CD4-positive, alpha-beta T cell (primary cell): Measurements from ENCODE around the gene LDLRAD4. TPM values are rescaled to one million over a fixed set of nuclear protein-coding genes. Genes with fewer than 3 reads are reported as not detected.

Experiments
- ATAC-seq: fragments of 200-7000 bp; cut with Tn5 transposase; one replicate; pipeline ENCODE4 v1.10.0; 2022; ENCODE audit warnings: mild to moderate bottlenecking; ENCODE audit not compliant: poor library complexity
- CTCF ChIA-PET: fragments of 350-600 bp; sonication (Branson Sonifier 250); formaldehyde crosslinking; loops from one replicate; lab custom pipeline; 2021; ENCODE audit warnings: antibody characterized with exemption, inconsistent platforms; lab: Charles Lee
- POLR2A ChIA-PET: fragments of 350-600 bp; sonication (Branson Sonifier 250); formaldehyde crosslinking; loops from one replicate; lab custom pipeline; 2021; ENCODE audit warnings: antibody characterized with exemption, inconsistent platforms; lab: Charles Lee
- DNase-seq, 14 experiments: peaks; one replicate each; pipeline ENCODE4 v3.0.0-alpha.2; 2013 to 2020; ENCODE audit warnings: mixed read lengths in 2 of 14
- H3K27ac ChIP-seq, 2 donors: one replicate each; pipeline versions ENCODE4 v1.5.1 to v1.7.0; 2013; ENCODE audit warnings: low read length in 2 of 2, low read depth in 1 of 2, mild to moderate bottlenecking in 1 of 2
- H3K27me3 ChIP-seq, 2 experiments: 1 replicate in 1 of 2; 2 replicates in 1 of 2; pipeline versions ENCODE4 v1.6.1 to v1.7.0; 2013; ENCODE audit warnings: low read length in 2 of 2, control low read depth in 1 of 2, mild to moderate bottlenecking in 1 of 2, moderate library complexity in 1 of 2; ENCODE audit not compliant: insufficient read depth in 2 of 2, control insufficient read depth in 1 of 2
- H3K36me3 ChIP-seq: one replicate; pipeline ENCODE4 v1.6.1; 2013; ENCODE audit warnings: low read length, control low read depth; ENCODE audit not compliant: insufficient read depth
- H3K4me1 ChIP-seq: one replicate; pipeline ENCODE4 v1.6.1; 2013; ENCODE audit warnings: low read length, control low read depth; ENCODE audit not compliant: insufficient read depth
- H3K4me3 ChIP-seq: one replicate; pipeline ENCODE4 v1.5.1; 2013; ENCODE audit warnings: mild to moderate bottlenecking, low read length, moderate library complexity
- H3K9me3 ChIP-seq, 2 experiments: 1 replicate in 1 of 2; 2 replicates in 1 of 2; pipeline versions ENCODE4 v1.6.1 to v1.7.0; 2013; ENCODE audit warnings: low read length in 2 of 2, mild to moderate bottlenecking in 2 of 2, control low read depth in 1 of 2, moderate library complexity in 1 of 2; ENCODE audit not compliant: control insufficient read depth in 1 of 2, insufficient read depth in 1 of 2
- H3K27ac Mint-ChIP-seq: one replicate; pipeline ENCODE4 v1.8.0; 2020; ENCODE audit warnings: mixed read lengths
- H3K27me3 Mint-ChIP-seq: one replicate; pipeline ENCODE4 v1.8.0; 2021; ENCODE audit warnings: mixed read lengths
- H3K36me3 Mint-ChIP-seq: one replicate; pipeline ENCODE4 v1.8.0; 2021; ENCODE audit warnings: low read depth, mixed read lengths
- H3K4me1 Mint-ChIP-seq: one replicate; pipeline ENCODE4 v1.8.0; 2021; ENCODE audit warnings: low read depth, mixed read lengths
- H3K4me3 Mint-ChIP-seq: one replicate; pipeline ENCODE4 v1.8.0; 2020; ENCODE audit warnings: mild to moderate bottlenecking, mixed read lengths
- H3K9me3 Mint-ChIP-seq: one replicate; pipeline ENCODE4 v1.8.0; 2020; ENCODE audit warnings: mixed read lengths
- intact Hi-C, 2 experiments: fragments of 100-400 bp; cut with DNase I in 1 of 2; cut with micrococcal nuclease in 1 of 2; formaldehyde crosslinking; loops; one replicate each; pipeline versions ENCODE4 v1.15.1 to v1.9.0; 2023 to 2025; cut with DNase I, micrococcal nuclease
- total RNA-seq, 174 experiments: library from RNA in 2 of 174; stranded (reverse) in 2 of 174; gene quantifications; one replicate each; pipeline ENCODE4 v1.2.3 and lab custom pipeline; 2021 to 2026
- TF ChIP-seq, protein P1 (sequence below): fragments of 200-600 bp; IDR thresholded peaks from one replicate; pipeline ENCODE4 v1.8.0; 2022; ENCODE audit warnings: antibody characterized with exemption, mild to moderate bottlenecking

Gene LDLRAD4
- total RNA-seq, 2 experiments from 2014 or later = 51.9 to 52.7 TPM

DNA sequence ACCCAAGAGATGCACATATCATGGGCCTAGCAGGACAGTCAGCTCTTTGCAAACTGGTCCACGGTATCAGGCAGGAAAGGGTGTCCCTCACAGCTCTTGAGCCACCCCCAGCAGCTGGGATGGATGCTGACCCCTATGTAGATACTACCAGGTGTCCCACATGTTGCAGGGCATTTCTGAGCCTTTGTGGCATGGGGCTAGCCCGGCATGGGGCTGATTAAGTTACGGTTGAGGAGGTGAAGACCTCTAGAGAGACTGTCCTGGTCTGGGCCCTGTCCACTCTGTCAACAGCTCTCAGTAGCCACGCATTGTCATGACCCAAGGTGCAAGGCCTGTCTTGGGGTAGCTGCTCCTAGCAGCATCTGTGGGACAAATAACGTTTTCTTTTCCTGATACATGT, 6.7 kb downstream of the LDLRAD4 start:
- H3K4me1 ChIP-seq = peaks cover 6% of the 10 kb centered on the region
- no peaks in the 10 kb centered on the region for H3K36me3 ChIP-seq
- no peaks in the 10 kb centered on the region for H3K9me3 ChIP-seq
- H3K27me3 ChIP-seq = no peaks in the 10 kb centered on the region
- Mint-ChIP-seq H3K4me3 (no peak overlapping the region), H3K9me3 (no peaks in the 10 kb centered on the region), H3K4me1 (peaks cover 22% of the 10 kb centered on the region), H3K27me3 (no peaks in the 10 kb centered on the region), H3K27ac (no peak overlapping the region), H3K36me3 (no peaks in the 10 kb centered on the region)
- POLR2A ChIA-PET = no interaction called here
- ATAC-seq = no peak
- no peak overlapping the region for H3K4me3 ChIP-seq
- intact Hi-C loops = loop anchor here in 1 of 2 experiments (10.0 kb wide), 1 partner anchor 90 kb away; no protein-coding TSS in a partner anchor
- no peak overlapping the region for H3K27ac ChIP-seq
- no peak for DNase-seq
- TF ChIP-seq, protein P1, sequence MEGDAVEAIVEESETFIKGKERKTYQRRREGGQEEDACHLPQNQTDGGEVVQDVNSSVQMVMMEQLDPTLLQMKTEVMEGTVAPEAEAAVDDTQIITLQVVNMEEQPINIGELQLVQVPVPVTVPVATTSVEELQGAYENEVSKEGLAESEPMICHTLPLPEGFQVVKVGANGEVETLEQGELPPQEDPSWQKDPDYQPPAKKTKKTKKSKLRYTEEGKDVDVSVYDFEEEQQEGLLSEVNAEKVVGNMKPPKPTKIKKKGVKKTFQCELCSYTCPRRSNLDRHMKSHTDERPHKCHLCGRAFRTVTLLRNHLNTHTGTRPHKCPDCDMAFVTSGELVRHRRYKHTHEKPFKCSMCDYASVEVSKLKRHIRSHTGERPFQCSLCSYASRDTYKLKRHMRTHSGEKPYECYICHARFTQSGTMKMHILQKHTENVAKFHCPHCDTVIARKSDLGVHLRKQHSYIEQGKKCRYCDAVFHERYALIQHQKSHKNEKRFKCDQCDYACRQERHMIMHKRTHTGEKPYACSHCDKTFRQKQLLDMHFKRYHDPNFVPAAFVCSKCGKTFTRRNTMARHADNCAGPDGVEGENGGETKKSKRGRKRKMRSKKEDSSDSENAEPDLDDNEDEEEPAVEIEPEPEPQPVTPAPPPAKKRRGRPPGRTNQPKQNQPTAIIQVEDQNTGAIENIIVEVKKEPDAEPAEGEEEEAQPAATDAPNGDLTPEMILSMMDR = no peak
- CTCF ChIA-PET = no interaction called here

- no peaks in the 10 kb centered on the region for H3K27me3 Mint-ChIP-seq
- DNase-seq (no peak), ATAC-seq (no peak)
- Histone ChIP-seq H3K9me3 (no peaks in the 10 kb centered on the region), H3K4me3 (no peak overlapping the region), H3K4me1 (peaks cover 2% of the 10 kb centered on the region), H3K36me3 (no peaks in the 10 kb centered on the region), H3K27me3 (no peaks in the 10 kb centered on the region), H3K27ac (no peak overlapping the region)
- intact Hi-C loops = loop anchor here in 1 of 2 experiments (10.0 kb wide), 1 partner anchor 88 kb away; no protein-coding TSS in a partner anchor
- TF ChIP-seq, protein P1 = no peak
- H3K27ac Mint-ChIP-seq = no peak overlapping the region
- no peaks in the 10 kb centered on the region for H3K9me3 Mint-ChIP-seq
- H3K36me3 Mint-ChIP-seq = no peaks in the 10 kb centered on the region
- peaks cover 8% of the 10 kb centered on the region for H3K4me1 Mint-ChIP-seq
- ChIA-PET POLR2A (no interaction called here), CTCF (no interaction called here)
- no peak overlapping the region for H3K4me3 Mint-ChIP-seq
These were observed 8.1 kb downstream of the LDLRAD4 start for GRCh38 chr18:13226533-13227144.

- H3K4me1 ChIP-seq = peaks cover 2% of the 10 kb centered on the region
- TF ChIP-seq, protein P1 = no peak
- no peak for ATAC-seq
These were observed 9.3 kb downstream of the LDLRAD4 start for GRCh38 chr18:13227910-13228309.

More at GRCh38 chr18:13227910-13228309, 9.3 kb downstream of the LDLRAD4 start:
- Mint-ChIP-seq H3K27me3 (no peaks in the 10 kb centered on the region), H3K4me1 (peaks cover 3% of the 10 kb centered on the region), H3K36me3 (no peaks in the 10 kb centered on the region), H3K27ac (no peak overlapping the region), H3K4me3 (no peak overlapping the region), H3K9me3 (no peaks in the 10 kb centered on the region)
- intact Hi-C loops = loop anchor here in 1 of 2 experiments (10.0 kb wide), 1 partner anchor 87 kb away; no protein-coding TSS in a partner anchor
- POLR2A ChIA-PET = no interaction called here
- H3K4me3 ChIP-seq = no peak overlapping the region
- no peaks in the 10 kb centered on the region for H3K27me3 ChIP-seq
- no peak for DNase-seq
- H3K9me3 ChIP-seq = no peaks in the 10 kb centered on the region
- H3K27ac ChIP-seq = no peak overlapping the region
- CTCF ChIA-PET = no interaction called here
- H3K36me3 ChIP-seq = no peaks in the 10 kb centered on the region
